GM10847 (cell line): ENCODE measurements around the gene TRIO.

Experiments
- POLR2A ChIP-seq: IDR thresholded peaks from 2 replicates; pipeline ENCODE4 v1.6.1; 2011; ENCODE audit not compliant: insufficient read length; ENCODE audit errors: extremely low read depth

The TRIO gene

GRCh38 chr5:14405706-14406553, 262.8 kb downstream of the TRIO start:
- no peak for TF ChIP-seq POLR2A

- TF ChIP-seq POLR2A: no peak
Measured at GRCh38 chr5:14406554-14406849, 263.4 kb downstream of the TRIO start.

GRCh38 chr5:14407051-14407450, 263.9 kb downstream of the TRIO start:
- no peak for TF ChIP-seq POLR2A

- no peak for TF ChIP-seq POLR2A
Measured at GRCh38 chr5:14407746-14408175, 264.6 kb downstream of the TRIO start.

GRCh38 chr5:14408969-14409586, 265.9 kb downstream of the TRIO start:
- TF ChIP-seq POLR2A: no peak

- no peak for TF ChIP-seq POLR2A
Measured at GRCh38 chr5:14410068-14410393, 266.9 kb downstream of the TRIO start.

- TF ChIP-seq POLR2A: no peak
Measured at GRCh38 chr5:14410394-14411201, 267.5 kb downstream of the TRIO start.

GRCh38 chr5:14411216-14411615, 268.1 kb downstream of the TRIO start:
- TF ChIP-seq POLR2A: no peak

- no peak for TF ChIP-seq POLR2A
Measured at GRCh38 chr5:14413331-14413750, 270.2 kb downstream of the TRIO start.

- TF ChIP-seq POLR2A: no peak
Measured at GRCh38 chr5:14414007-14414406, 270.9 kb downstream of the TRIO start.

GRCh38 chr5:14414656-14415023, 271.5 kb downstream of the TRIO start:
- TF ChIP-seq POLR2A: no peak

GRCh38 chr5:14415024-14415697, 272.0 kb downstream of the TRIO start:
- no peak for TF ChIP-seq POLR2A

GRCh38 chr5:14415698-14416074, 272.5 kb downstream of the TRIO start:
- TF ChIP-seq POLR2A: no peak

- TF ChIP-seq POLR2A: no peak
Measured at GRCh38 chr5:14416621-14417275, 273.6 kb downstream of the TRIO start.

- no peak for TF ChIP-seq POLR2A
Measured at GRCh38 chr5:14417276-14417730, 274.2 kb downstream of the TRIO start.
